Lung (tissue), 12 donors: Measurements from ENCODE around the gene ACSM5. TPM values are rescaled to one million over a fixed set of nuclear protein-coding genes. Genes with fewer than 3 reads are reported as not detected.

Experiments used
- ATAC-seq: fragments of 200-7000 bp; cut with Tn5 transposase; one replicate; pipeline ENCODE4 v1.9.1; 2020; ENCODE audit warnings: moderate number of reproducible peaks; ENCODE audit not compliant: insufficient read depth, low FRiP score
- DNase-seq, 3 donors: peaks; one replicate each; pipeline ENCODE4 v3.0.0-alpha.2; 2013 to 2017
- H3K27ac ChIP-seq, 2 donors: one replicate each; pipeline ENCODE4 v1.5.1; 2013; ENCODE audit warnings: mild to moderate bottlenecking in 2 of 2, moderate library complexity in 2 of 2, control low read depth in 1 of 2, inconsistent platforms in 1 of 2, low read depth in 1 of 2, low read length in 1 of 2
- H3K27me3 ChIP-seq, 3 donors: one replicate each; pipeline ENCODE4 v1.5.1; 2013; ENCODE audit warnings: low read length in 2 of 3; ENCODE audit not compliant: control insufficient read depth in 3 of 3, insufficient read depth in 3 of 3
- H3K36me3 ChIP-seq, 4 donors: one replicate each; pipeline ENCODE4 v1.5.1; 2013; ENCODE audit warnings: low read length in 4 of 4, mild to moderate bottlenecking in 1 of 4, moderate library complexity in 1 of 4; ENCODE audit not compliant: control insufficient read depth in 4 of 4, insufficient read depth in 4 of 4
- H3K4me1 ChIP-seq, 5 donors: one replicate each; pipeline ENCODE4 v1.5.1; 2013; ENCODE audit warnings: low read length in 5 of 5, mild to moderate bottlenecking in 2 of 5, moderate library complexity in 1 of 5; ENCODE audit not compliant: control insufficient read depth in 5 of 5, insufficient read depth in 5 of 5
- H3K4me3 ChIP-seq: one replicate; pipeline ENCODE4 v1.5.1; 2013; ENCODE audit warnings: mild to moderate bottlenecking, control low read depth, moderate library complexity
- H3K9ac ChIP-seq, 2 donors: one replicate each; pipeline ENCODE4 v1.5.1; 2013; ENCODE audit warnings: low read length in 2 of 2, control low read depth in 1 of 2; ENCODE audit not compliant: insufficient read depth in 1 of 2
- H3K9me3 ChIP-seq, 4 donors: one replicate each; pipeline ENCODE4 v1.5.1; 2013; ENCODE audit warnings: low read length in 3 of 4, mild to moderate bottlenecking in 1 of 4, moderate library complexity in 1 of 4; ENCODE audit not compliant: control insufficient read depth in 4 of 4, insufficient read depth in 3 of 4
- WGBS, 2 donors: extraction: QIAGEN DNeasy Blood & Tissue Kit; methylation state at CpG; one replicate each; pipeline ENCODE4 v1.1.7; 2013; 5-methylcytosine and 5-hydroxymethylcytosine counted together
- polyA plus RNA-seq, 2 donors: library from polyadenylated mRNA; stranded (reverse); fragments of 200-250 nt; gene quantifications; one replicate each; pipeline ENCODE4 v1.2.1, GENCODE V29; 2013
- total RNA-seq, 2 donors: library from RNA; depleted of rRNA in 1 of 2; stranded (reverse); fragments of >200 nt in 1 of 2; gene quantifications; one replicate each; pipeline ENCODE4 v1.2.1, GENCODE V29; 2014 to 2021
- TF ChIP-seq, protein P1 (sequence below): IDR thresholded peaks from 2 replicates; pipeline ENCODE4 v1.5.1; 2012; ENCODE audit warnings: mild to moderate bottlenecking; ENCODE audit errors: control extremely low read depth, extremely low read depth
- donor health status: control.
- donor health status: control.
- donor health status: Bipolar disorder and iron deficiency.
- donor health status: healthy.
- donor health status: DM: yes; HTN: yes; CAD: no.

The ACSM5 gene
- total and polyA plus RNA-seq, 4 donors = 0.40 to 1.4 (median 0.81) TPM

DNA sequence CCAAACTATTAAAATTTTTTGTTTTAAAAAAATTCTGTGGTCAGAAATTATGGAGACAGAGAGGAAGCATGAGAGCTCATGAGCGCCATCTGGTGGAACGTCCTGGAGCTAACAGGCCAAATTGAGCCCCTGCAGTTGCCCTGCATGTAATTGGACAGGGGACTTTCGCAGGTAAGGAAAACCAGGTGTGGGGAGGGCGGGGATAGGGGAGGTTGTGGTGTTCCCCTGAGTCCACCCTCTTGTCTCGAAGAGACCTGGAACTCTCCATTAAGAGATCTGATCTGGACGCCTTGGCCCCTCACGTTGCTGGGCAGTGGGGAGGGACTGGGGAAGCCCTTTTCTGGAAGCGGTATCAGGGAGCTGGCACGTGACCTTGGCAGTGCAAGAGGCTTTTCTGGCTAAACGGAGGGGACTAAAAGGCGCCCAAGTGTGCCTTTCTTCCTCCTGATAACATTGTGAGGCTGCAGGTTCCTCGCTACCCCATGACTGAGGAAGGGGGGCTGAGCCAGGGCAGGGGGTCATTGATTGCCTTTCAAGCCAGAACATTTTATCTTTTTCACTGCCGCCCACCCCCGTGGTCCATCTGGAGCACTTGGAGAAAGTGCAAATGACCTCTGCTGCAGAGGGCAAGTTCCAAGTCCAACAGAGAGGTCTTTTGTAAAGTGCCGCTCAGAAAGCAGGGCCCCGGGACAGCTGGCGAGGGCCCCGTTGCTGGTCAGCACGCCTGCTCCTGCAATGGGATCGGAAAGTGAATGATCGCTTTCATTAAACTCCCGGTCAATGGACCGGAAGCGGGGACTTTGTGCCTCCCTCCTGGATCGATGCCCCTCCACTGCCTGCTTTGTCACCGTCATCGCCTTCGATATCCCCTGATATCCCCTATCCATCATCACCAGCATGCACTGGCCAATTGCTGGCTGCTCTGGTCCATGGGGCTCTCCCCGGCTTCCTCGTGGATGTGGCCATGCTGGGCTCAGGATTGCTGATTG is 23.2 kb upstream of the ACSM5 start:
- Histone ChIP-seq H3K4me3 (no peak overlapping the region), H3K27ac (no peak overlapping the region), H3K9me3 (peaks cover 0 to 2% (median 0%) of the 10 kb centered on the region in 4 donors), H3K4me1 (peaks cover 0 to 6% (median 0%) of the 10 kb centered on the region in 5 donors), H3K9ac (no peak overlapping the region), H3K27me3 (no peaks in the 10 kb centered on the region), H3K36me3 (no peaks in the 10 kb centered on the region)
- TF ChIP-seq, protein P1, sequence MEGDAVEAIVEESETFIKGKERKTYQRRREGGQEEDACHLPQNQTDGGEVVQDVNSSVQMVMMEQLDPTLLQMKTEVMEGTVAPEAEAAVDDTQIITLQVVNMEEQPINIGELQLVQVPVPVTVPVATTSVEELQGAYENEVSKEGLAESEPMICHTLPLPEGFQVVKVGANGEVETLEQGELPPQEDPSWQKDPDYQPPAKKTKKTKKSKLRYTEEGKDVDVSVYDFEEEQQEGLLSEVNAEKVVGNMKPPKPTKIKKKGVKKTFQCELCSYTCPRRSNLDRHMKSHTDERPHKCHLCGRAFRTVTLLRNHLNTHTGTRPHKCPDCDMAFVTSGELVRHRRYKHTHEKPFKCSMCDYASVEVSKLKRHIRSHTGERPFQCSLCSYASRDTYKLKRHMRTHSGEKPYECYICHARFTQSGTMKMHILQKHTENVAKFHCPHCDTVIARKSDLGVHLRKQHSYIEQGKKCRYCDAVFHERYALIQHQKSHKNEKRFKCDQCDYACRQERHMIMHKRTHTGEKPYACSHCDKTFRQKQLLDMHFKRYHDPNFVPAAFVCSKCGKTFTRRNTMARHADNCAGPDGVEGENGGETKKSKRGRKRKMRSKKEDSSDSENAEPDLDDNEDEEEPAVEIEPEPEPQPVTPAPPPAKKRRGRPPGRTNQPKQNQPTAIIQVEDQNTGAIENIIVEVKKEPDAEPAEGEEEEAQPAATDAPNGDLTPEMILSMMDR = peak; percentile 36
- ATAC-seq (no peak), DNase-seq (peak; percentile 59 to 66 (median 65))
- 23 to 26% methylated on average over 30 of the region's 30 CpGs for WGBS, 2 donors

DNA sequence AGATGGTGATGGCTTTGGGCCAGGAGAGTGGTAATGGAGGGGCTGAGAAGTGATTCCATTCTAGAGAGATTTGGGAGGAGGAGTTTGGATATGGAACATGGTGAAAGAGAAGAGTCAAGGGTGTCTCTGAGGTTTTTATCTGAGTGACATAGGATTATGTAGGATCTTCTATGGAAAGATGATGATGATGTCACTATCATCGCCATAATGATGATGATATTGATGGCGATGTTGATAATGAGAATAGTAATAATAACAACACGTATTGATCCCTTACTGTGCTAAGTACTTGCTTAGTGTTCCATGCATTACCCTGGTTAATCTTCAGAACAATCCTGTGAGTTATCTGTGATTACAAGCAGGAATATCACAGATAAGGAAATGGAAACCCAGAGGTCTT is 21.4 kb upstream of the ACSM5 start:
- H3K9ac ChIP-seq = no peak overlapping the region
- H3K36me3 ChIP-seq = no peaks in the 10 kb centered on the region
- peaks cover 0 to 6% (median 0%) of the 10 kb centered on the region in 5 donors for H3K4me1 ChIP-seq
- peaks cover 0 to 2% (median 0%) of the 10 kb centered on the region in 4 donors for H3K9me3 ChIP-seq
- TF ChIP-seq, protein P1 = no peak
- no peak overlapping the region for H3K4me3 ChIP-seq
- DNase-seq (no peak), ATAC-seq (no peak)
- WGBS, 2 donors = 94 to 97% methylated on average over 3 of the region's 3 CpGs
- no peak overlapping the region for H3K27ac ChIP-seq
- no peaks in the 10 kb centered on the region for H3K27me3 ChIP-seq

DNA sequence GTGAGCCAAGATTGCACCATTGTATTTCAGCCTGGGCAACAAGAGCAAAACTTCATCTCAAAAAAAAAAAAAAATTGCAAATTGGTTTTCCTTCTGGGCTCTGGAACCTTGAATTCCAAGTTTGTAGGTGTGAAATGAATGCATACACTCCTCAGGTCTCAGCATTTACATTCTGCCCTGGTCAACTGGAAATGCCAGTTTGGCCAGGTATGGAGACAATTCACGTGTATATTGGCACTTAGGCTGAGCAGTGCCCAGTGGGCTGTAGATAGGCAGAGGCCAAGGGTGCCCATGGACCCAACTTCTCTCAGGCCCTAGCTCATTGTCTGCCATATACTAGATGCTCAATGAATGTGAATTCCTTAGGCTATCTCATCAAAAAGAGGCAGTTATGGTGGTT is 20.5 kb upstream of the ACSM5 start:
- H3K4me3 ChIP-seq = no peak overlapping the region
- WGBS, 2 donors = 67 to 69% methylated on average over 1 of the region's 1 CpG
- DNase-seq (no peak), ATAC-seq (no peak)
- H3K27ac ChIP-seq = no peak overlapping the region
- H3K9me3 ChIP-seq = peaks cover 0 to 2% (median 0%) of the 10 kb centered on the region in 4 donors
- H3K4me1 ChIP-seq = peaks cover 0 to 11% (median 4%) of the 10 kb centered on the region in 5 donors
- TF ChIP-seq, protein P1 = no peak
- H3K9ac ChIP-seq = no peak overlapping the region
- no peaks in the 10 kb centered on the region for H3K36me3 ChIP-seq
- no peaks in the 10 kb centered on the region for H3K27me3 ChIP-seq
